ENCODE measurements around the gene MORC1.

GRCh38 chr3:109122690-109123089 is 4.8 kb upstream of the MORC1 start:
- TF ChIP-seq CTCF (IDR thresholded peaks at IDR 0.05) (no peak), POLR2A (IDR thresholded peaks at IDR 0.05) (no peak)

Measured in adrenal gland (tissue), 5 donors.